Peyer's patch (tissue), 4 donors: ENCODE data around the gene KRT3.

Experiments
- POLR2A ChIP-seq, 2 donors: fragments of 450-650 bp; IDR thresholded peaks; one replicate each; pipeline ENCODE4 v1.5.1; 2017; ENCODE audit warnings: antibody characterized with exemption in 2 of 2, mild to moderate bottlenecking in 2 of 2, moderate library complexity in 2 of 2
- TF ChIP-seq, protein P1 (sequence below), 6 experiments: fragments of 450-650 bp in 4 of 6; fragments of 200-600 bp in 2 of 6; sonication (generic) in 1 of 6; IDR thresholded peaks; one replicate each; pipeline ENCODE4 v1.5.1; 2017 to 2019; ENCODE audit warnings: antibody characterized with exemption in 6 of 6, mild to moderate bottlenecking in 3 of 6, moderate library complexity in 1 of 6

DNA sequence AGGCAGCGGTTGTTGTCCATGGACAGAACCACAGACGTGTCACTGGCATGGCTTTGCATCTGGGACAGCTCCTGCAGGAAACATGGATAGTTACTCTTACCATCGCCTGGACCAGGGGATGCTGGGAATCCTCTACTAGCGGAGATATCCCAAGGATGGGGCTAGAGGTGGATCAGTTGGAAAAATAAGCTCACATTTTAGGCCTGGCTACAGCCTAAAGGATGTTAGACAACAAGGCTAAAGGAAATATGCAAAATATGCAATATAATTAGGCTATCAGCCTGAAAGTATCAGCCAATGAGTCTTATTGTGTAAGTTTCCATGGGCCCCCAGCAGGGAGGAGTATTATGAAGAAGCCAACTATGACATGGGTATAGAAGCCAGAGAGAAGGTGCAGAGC is 23.7 kb downstream of the KRT3 start:
- TF ChIP-seq POLR2A (IDR thresholded peaks at IDR 0.05) = no peak
- TF ChIP-seq, protein P1, sequence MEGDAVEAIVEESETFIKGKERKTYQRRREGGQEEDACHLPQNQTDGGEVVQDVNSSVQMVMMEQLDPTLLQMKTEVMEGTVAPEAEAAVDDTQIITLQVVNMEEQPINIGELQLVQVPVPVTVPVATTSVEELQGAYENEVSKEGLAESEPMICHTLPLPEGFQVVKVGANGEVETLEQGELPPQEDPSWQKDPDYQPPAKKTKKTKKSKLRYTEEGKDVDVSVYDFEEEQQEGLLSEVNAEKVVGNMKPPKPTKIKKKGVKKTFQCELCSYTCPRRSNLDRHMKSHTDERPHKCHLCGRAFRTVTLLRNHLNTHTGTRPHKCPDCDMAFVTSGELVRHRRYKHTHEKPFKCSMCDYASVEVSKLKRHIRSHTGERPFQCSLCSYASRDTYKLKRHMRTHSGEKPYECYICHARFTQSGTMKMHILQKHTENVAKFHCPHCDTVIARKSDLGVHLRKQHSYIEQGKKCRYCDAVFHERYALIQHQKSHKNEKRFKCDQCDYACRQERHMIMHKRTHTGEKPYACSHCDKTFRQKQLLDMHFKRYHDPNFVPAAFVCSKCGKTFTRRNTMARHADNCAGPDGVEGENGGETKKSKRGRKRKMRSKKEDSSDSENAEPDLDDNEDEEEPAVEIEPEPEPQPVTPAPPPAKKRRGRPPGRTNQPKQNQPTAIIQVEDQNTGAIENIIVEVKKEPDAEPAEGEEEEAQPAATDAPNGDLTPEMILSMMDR (IDR thresholded peaks at IDR 0.05) = no peak
